ENCODE data around the gene TRIP13.

Gene TRIP13

DNA sequence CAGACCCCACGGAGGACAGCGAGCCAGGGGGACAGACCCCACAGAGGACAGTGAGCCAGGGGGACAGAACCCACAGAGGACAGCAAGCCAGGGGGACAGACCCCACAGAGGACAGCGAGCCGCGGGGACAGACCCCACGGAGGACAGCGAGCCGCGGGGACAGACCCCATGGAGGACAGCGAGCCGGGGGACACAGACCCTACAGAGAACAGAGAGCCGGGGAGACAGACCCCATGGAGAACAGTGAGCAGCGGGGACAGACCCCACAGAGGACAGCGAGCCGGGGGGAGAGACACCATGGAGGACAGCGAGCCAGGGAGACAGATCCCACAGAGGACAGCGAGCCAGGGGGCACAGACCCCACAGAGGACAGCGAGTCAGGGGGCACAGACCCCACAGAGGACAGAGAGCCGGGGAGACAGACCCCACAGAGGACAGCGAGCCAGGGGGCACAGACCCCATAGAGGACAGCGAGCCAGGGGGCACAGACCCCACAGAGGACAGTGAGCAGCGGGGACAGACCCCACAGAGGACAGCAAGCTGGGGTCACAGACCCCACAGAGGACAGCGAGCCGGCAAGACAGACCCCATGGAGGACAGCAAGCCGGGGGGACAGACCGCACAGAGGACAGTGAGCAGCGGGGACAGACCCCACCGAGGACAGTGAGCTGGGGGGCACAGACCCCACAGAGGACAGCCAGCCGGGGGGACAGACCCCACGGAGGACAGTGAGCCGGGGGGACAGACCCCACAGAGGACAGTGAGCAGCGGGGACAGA is 37.5 kb upstream of the TRIP13 start:
- TF ChIP-seq, protein P1, sequence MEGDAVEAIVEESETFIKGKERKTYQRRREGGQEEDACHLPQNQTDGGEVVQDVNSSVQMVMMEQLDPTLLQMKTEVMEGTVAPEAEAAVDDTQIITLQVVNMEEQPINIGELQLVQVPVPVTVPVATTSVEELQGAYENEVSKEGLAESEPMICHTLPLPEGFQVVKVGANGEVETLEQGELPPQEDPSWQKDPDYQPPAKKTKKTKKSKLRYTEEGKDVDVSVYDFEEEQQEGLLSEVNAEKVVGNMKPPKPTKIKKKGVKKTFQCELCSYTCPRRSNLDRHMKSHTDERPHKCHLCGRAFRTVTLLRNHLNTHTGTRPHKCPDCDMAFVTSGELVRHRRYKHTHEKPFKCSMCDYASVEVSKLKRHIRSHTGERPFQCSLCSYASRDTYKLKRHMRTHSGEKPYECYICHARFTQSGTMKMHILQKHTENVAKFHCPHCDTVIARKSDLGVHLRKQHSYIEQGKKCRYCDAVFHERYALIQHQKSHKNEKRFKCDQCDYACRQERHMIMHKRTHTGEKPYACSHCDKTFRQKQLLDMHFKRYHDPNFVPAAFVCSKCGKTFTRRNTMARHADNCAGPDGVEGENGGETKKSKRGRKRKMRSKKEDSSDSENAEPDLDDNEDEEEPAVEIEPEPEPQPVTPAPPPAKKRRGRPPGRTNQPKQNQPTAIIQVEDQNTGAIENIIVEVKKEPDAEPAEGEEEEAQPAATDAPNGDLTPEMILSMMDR (IDR thresholded peaks at IDR 0.05; ENCODE audit: low read depth, low read length) = no peak
- H3K4me3 ChIP-seq (ENCODE audit: low read depth, low read length) = no peak overlapping the region

DNA sequence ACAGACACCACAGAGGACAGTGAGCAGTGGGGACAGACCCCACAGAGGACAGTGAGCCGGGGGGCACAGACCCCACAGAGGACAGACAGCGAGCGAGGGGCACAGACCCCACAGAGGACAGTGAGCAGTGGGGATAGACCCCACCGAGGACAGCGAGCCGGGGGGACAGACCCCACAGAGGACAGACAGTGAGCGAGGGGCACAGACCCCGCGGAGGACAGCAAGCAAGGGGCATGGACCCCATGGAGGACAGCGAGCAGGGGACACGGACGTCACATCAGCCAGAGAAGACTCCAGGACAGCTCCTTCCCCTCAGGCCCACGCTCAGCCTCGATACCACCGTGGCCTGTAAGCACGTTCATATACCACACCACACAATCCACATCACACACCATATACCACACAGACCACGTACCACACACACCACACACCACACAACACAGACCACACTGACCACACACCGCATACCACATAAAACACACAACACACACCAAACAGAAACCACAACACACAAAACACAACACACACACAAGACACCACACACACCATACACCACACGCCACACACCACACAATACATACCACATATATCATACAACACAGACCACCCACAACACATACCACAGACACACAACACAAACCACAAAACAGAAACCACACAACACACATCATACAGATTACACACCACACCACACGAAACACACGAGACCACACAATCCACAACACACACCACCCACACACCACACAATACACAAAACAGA is 36.7 kb upstream of the TRIP13 start:
- H3K4me3 ChIP-seq (ENCODE audit: low read depth, low read length) = no peak overlapping the region
- TF ChIP-seq, protein P1 (IDR thresholded peaks at IDR 0.05; ENCODE audit: low read depth, low read length) = no peak

DNA sequence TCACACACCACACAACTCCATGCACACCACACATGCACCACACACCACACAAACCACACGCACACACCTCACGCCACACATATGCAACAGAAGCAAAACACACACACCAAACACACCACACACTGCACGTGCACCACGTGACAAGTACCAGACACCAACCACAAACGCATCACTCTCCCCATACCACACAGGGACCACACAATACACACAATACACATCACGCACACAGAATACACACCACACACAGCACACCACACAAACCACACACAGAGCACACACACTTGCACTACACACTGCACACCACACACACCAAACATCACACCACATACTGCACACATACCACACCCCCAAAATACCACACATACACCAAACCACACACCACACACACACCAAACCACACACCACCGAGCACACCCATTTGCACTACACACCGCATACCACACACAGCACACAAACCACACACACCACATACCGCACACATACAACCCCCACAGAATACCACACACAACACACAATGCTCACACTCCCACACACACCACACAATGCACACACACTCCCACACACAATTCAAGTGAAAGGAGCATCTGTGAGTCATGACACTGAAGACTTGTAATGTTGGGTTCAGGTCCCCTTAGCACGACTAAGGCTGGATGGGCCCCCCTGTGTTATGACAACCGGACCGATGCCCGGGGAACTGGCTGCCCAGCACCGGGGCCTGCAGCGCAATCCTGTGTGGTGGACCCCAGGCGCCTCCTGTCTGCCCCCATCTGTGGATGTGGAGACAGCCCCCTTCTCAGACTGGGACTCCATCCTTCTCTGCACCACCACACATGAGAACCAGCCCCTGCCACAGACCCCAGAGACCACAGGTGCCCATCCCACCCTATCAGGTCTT is 35.9 kb upstream of the TRIP13 start:
- H3K4me3 ChIP-seq (ENCODE audit: low read depth, low read length) = no peak overlapping the region
- TF ChIP-seq, protein P1 (IDR thresholded peaks at IDR 0.05; ENCODE audit: low read depth, low read length) = no peak

DNA sequence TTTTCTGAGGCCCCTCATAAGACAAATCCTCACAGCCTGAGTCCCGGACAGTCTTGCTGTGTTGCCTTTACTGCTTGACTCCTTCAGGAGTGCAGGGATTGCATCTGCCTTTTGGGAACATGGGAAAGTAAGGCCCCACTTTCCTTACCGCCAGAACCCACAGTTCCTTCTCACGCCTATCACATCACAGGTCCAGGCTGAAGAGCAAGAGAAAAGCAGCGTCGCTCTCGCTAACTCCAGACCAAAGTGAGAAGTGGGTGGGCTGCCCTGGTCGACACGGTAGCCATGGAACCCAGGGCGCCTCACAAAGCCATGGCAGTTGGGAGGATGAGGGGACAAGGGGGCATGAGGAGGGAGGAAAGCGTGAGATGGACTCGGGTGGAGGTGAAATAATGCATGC is 34.0 kb upstream of the TRIP13 start:
- H3K4me3 ChIP-seq (ENCODE audit: low read depth, low read length) = no peak overlapping the region
- TF ChIP-seq, protein P1 (IDR thresholded peaks at IDR 0.05; ENCODE audit: low read depth, low read length) = no peak

DNA sequence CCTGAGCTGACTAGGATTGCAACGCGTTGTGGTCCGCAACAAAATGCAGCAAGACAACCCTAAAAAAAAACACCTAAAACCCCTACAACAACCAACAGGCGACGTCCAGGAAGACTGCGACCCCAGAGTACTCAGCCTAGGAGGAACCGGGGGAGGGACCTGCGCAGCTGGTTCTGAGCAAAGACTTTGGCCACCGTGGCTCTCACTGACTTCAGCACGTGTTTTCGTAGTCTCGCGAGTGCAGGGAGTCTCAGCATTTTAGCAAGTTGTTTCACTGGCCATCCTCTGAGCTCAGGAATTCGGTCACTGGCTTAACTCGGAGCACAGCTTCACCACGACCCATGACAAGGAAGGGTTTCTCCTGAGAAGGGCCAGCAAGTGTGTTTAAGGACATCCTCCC is 33.3 kb upstream of the TRIP13 start:
- no peak overlapping the region for H3K4me3 ChIP-seq (ENCODE audit: low read depth, low read length)
- TF ChIP-seq, protein P1 (IDR thresholded peaks at IDR 0.05; ENCODE audit: low read depth, low read length) = no peak

DNA sequence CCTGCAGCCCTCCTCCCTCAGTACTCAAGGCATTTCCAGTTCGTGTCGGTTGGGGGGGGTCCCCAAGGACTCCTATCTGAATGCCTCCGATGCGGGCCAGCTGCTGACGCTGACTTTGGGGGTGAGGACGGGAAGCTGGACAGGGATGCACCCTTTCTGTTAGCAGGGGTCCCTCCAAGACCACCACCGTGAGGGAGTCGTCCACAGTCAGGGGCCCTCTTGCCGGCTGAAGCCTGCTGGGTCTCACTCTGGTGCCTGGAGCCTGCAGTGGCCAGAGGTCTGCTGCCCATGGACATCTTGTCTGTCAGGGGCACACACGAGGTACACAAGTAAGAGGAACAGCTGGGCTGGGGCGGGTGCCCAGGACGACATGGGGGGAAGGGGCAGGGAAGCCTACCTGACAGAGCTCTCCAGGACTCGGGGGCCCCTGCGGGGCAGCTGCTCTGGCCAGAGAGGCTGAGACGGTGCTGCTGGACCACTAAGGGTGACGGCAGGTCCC is 32.8 kb upstream of the TRIP13 start:
- no peak overlapping the region for H3K4me3 ChIP-seq (ENCODE audit: low read depth, low read length)
- TF ChIP-seq, protein P1 (IDR thresholded peaks at IDR 0.05; ENCODE audit: low read depth, low read length) = no peak

Data from WI38 (cell line).